Left ventricle myocardium inferior (tissue), 1 donor: ENCODE measurements around the gene CCDC60. TPM values are rescaled to one million over a fixed set of nuclear protein-coding genes. Genes with fewer than 3 reads are reported as not detected.

Source experiments
- DNase-seq: peaks from one replicate; pipeline ENCODE4 v3.0.0-alpha.2; 2020
- H3K27ac ChIP-seq: fragments of 200-600 bp; replicated peaks from 2 replicates; pipeline ENCODE4 v1.8.0; 2021
- H3K27me3 ChIP-seq: fragments of 200-600 bp; 2 replicates; pipeline ENCODE4 v1.8.0; 2021; ENCODE audit warnings: low read depth
- H3K36me3 ChIP-seq: fragments of 200-600 bp; 2 replicates; pipeline ENCODE4 v1.8.0; 2021
- H3K4me1 ChIP-seq: fragments of 200-600 bp; 2 replicates; pipeline ENCODE4 v1.8.0; 2021
- H3K4me3 ChIP-seq: fragments of 200-600 bp; 2 replicates; pipeline ENCODE4 v1.8.0; 2021; ENCODE audit warnings: mild to moderate bottlenecking, moderate library complexity
- H3K9me3 ChIP-seq: fragments of 200-600 bp; replicated peaks from 2 replicates; pipeline ENCODE4 v1.8.0; 2021
- CTCF ChIP-seq: fragments of 200-600 bp; IDR thresholded peaks from 2 replicates; pipeline ENCODE4 v1.8.0; 2021; ENCODE audit warnings: antibody characterized with exemption, mild to moderate bottlenecking, borderline replicate concordance
- intact Hi-C: fragments of 100-400 bp; cut with micrococcal nuclease; formaldehyde crosslinking; loops from one replicate; pipeline ENCODE4 v1.11.0; 2022
- total RNA-seq: library from RNA; stranded (reverse); fragmentation: NEBNext Ultra II Directional; extraction: Animal tissue kit (Norgen Biotek cat#: 25700); gene quantifications from one replicate; pipeline ENCODE4 v1.2.1, GENCODE V29; 2021
- donor health status: DM: no; HTN: yes; CAD: no; lungs with severe emphysema.

Gene CCDC60
- total RNA-seq, 1 donor from 2014 or later = not detected

DNA sequence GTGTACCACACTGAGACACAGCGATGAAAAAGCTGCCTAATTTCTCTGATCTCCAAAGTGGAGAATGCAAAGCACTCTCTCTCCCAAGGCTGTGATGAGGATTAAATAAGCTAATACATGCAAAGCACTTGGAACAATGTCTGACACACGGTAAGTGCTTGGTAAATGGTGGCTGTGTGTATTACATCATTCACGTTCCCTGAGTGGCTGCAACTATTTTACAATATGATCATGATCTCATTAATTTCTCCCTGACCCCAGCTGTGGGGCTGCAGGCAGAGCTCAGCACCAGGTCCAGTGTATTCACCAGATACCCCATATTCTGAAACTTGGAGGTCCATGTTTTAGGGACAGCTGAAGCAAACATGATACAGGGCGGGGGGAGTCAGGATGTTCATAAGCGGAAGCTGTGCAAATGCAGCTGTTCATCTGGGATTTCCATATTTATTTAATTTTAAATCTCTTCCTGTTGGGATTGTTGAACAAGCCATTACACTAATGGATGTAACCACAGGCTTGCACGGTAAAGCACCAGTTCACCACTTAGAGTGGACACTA, 106.4 kb downstream of the CCDC60 start:
- no peak for TF ChIP-seq CTCF
- Histone ChIP-seq H3K27me3 (peaks cover 45% of the 10 kb centered on the region), H3K4me3 (no peak overlapping the region), H3K27ac (no peak overlapping the region), H3K4me1 (no peaks in the 10 kb centered on the region), H3K36me3 (no peaks in the 10 kb centered on the region), H3K9me3 (no peaks in the 10 kb centered on the region)
- DNase-seq = no peak
- intact Hi-C loops = loop anchor here (10.0 kb wide), 1 partner anchor 104 kb away; no protein-coding TSS in a partner anchor

DNA sequence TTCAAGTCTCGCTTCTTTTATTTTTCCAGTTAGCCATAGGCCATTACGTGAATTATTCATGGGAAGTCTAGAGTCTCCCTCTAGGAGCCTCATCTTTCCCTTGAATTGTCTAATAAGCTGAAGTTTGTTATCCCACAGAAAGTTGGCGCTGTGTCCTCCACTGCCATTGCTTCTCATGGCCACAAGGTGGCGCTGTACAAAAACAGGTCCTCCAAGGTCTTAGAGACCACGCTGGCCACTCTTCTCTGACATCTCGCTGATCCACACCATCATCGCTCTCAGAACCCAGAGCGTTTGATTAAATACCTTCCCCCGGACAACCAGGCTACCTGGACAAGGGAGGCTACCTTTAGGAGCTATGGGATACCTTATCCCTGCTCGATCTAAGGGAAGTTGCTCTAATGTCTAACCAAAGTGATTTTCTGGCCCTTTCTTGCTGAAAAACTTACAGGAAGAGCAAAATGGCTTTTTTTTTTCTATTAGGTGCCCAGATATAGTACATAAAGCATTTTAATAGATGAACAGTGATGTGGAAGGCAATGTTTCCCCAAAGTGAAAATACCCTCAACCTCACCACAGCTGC, 110.0 kb downstream of the CCDC60 start:
- Histone ChIP-seq H3K27me3 (peaks cover 50% of the 10 kb centered on the region), H3K9me3 (no peaks in the 10 kb centered on the region), H3K36me3 (no peaks in the 10 kb centered on the region), H3K4me3 (no peak overlapping the region), H3K4me1 (no peaks in the 10 kb centered on the region), H3K27ac (no peak overlapping the region)
- DNase-seq = peak; percentile 18
- intact Hi-C loops = loop anchor here (10.0 kb wide), 1 partner anchor 100 kb away; no protein-coding TSS in a partner anchor
- peak; percentile 84 for TF ChIP-seq CTCF

GRCh38 chr12:119446459-119446858, 111.9 kb downstream of the CCDC60 start:
- no peak overlapping the region for H3K27ac ChIP-seq
- H3K4me1 ChIP-seq = no peaks in the 10 kb centered on the region
- H3K9me3 ChIP-seq = no peaks in the 10 kb centered on the region
- H3K27me3 ChIP-seq = peaks cover 48% of the 10 kb centered on the region
- DNase-seq = no peak
- intact Hi-C loops = loop anchor here (10.0 kb wide), 1 partner anchor 98 kb away; no protein-coding TSS in a partner anchor
- TF ChIP-seq CTCF = no peak
- no peaks in the 10 kb centered on the region for H3K36me3 ChIP-seq
- no peak overlapping the region for H3K4me3 ChIP-seq

DNA sequence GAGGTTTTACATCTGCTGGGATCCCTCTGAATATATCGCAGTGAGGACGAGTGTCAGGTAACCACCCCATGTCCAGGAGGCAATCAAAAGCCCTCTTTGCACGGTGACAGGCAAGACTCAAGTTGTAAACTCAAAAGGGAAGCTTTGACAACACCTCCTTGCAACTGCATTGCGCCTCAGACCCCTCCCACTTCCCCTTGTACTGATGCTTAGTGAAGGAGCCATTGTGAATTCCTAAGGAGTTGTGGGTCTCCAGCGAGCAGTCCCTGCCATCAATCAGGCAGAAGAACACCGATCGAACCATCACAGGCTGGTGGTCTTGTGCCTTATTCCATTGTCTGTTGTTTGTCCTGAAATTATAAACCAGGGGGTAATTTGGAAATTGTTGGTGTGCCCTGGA, 112.6 kb downstream of the CCDC60 start:
- Histone ChIP-seq H3K4me3 (no peak overlapping the region), H3K27ac (no peak overlapping the region), H3K4me1 (no peaks in the 10 kb centered on the region), H3K36me3 (no peaks in the 10 kb centered on the region), H3K9me3 (no peaks in the 10 kb centered on the region), H3K27me3 (peaks cover 47% of the 10 kb centered on the region)
- no peak for DNase-seq
- no peak for TF ChIP-seq CTCF
- intact Hi-C loops = loop anchor here (10.0 kb wide), 1 partner anchor 98 kb away; no protein-coding TSS in a partner anchor

- H3K4me1 ChIP-seq = no peaks in the 10 kb centered on the region
- intact Hi-C loops = loop anchor here (10.0 kb wide), 1 partner anchor 97 kb away; no protein-coding TSS in a partner anchor
- no peak for DNase-seq
- peaks cover 42% of the 10 kb centered on the region for H3K27me3 ChIP-seq
- no peaks in the 10 kb centered on the region for H3K36me3 ChIP-seq
- H3K27ac ChIP-seq = no peak overlapping the region
- no peaks in the 10 kb centered on the region for H3K9me3 ChIP-seq
- no peak overlapping the region for H3K4me3 ChIP-seq
- no peak for TF ChIP-seq CTCF
These were observed 113.1 kb downstream of the CCDC60 start for GRCh38 chr12:119447618-119448017.
